ENCODE results near the gene CDC20.

The CDC20 gene

DNA sequence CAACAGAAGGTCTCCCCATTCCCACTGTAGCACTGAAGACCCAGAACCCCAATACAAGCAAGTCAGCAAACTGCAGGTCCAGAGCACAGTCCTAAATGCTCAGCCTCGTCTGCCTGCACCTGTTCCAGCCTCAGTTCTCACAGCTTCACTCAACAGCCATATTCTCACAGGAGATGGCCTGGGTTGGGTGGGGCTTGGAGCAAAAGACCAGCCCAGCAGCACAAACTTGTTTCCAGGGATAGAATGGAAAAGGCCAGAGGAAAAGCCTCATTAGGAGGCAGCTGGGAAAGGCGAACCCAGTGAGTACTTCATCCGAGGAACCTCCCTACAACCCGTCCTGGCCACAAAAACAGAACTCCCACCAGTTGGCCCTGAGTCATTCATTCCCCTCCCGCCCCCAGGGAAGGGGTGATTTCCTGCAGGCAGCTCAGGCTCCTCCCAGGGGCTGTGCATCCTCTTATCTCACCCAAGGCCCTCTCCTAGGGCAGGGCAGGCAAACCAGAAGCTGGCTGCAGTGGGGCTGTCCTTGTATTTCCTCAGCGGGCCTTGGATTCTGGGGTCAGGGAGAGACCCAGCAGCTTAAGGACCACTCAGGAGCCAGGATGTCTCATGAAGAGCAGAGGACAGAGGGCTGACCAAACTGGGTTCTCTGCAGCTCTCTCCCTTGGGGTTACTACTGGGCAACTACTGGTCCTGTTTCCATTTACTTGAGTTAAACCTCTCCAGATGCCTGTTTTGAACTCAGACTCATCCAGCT lies 28.6 kb upstream of the CDC20 start:
- DNase-seq = no peak

DNA sequence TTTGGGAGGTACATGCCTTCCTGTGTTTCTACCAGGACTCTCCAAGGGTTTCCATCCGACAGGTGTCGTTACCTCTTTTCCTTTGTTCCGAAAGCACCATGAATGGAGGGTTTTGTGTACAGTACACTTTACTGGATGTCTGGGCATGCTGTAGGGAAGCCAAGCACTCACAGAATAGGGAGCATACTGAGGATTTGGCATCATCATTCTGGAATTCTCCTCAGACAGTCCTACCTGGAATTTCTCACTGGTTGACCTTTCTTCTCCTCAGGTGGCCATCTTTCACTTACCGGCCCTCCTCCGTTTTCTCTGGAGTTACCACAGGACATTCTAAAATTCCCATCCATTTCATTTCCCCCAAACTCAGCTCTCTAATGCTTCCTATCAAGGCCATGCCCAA lies 27.1 kb upstream of the CDC20 start:
- DNase-seq = no peak

DNA sequence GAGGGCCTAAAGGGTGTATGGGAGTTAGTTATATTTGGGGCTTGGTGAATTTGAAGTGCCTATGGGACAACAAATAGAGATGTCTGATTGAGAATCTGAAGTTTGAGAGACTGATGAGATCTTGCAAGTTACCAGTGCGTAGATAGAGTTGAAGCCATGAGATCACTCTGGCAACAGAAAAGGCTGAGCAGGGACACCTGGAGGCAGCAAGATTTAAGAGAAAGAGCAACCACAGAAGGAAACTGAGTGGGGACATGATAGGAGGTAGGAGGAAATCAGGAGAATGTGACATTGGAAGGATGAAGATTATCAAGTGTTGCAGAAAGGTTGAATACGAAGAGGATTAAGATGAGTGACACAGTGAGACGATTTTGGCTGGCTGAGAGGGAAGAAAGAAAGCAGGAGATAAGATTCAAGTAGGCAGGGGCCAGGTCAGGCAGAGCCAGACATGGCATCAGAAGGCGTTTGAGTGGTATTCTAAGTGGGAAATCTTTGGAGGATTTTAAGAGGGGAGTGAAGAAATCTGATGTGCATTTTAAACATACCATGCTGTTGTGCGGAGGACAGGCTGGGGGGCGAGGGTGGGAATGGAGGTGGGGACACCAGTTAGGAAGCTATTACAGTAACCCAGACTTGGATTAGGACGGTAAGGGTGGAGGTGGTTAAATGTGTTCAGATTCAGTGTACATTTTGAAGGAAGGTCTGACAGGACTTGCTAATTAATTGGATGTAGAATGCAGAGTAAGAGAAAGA lies 24.2 kb upstream of the CDC20 start:
- DNase-seq = no peak

DNA sequence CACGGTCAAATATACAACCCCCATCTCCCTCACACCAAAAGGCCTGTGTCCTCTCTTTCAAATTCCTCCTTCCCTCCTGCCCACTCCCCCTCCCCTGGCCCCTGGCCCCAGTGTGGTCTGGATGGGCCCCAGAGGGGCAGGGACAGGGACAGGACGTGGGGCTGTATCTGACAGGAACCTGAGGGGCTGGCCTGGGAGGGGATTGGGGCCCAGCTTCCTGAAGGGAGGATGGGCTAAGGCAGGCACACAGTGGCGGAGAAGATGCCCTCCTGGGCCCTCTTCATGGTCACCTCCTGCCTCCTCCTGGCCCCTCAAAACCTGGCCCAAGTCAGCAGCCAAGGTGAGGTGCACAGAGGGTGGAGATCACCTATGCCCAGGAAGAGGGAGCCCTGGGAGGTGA lies 21.2 kb upstream of the CDC20 start, which contains the start of gene MPL:
MPL (plus strand) TSS at position 231 of the 400 bp plus-strand sequence; CDS start at position 262, 31 bp downstream.
- DNase-seq = no peak

DNA sequence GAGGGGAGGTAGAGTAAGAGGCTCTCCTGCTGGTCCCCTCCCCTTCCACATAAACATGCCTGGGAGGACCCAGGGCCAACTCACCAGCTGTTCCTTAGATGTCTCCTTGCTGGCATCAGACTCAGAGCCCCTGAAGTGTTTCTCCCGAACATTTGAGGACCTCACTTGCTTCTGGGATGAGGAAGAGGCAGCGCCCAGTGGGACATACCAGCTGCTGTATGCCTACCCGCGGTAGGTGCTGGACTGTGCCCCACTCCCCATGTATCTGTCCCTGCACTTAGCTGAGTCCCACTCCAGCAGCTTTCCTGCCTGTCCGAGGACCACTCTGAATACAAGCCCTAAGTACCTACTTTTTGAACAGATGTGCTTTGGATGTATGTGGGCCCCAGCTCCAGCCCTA lies 20.8 kb upstream of the CDC20 start:
- DNase-seq = no peak

DNA sequence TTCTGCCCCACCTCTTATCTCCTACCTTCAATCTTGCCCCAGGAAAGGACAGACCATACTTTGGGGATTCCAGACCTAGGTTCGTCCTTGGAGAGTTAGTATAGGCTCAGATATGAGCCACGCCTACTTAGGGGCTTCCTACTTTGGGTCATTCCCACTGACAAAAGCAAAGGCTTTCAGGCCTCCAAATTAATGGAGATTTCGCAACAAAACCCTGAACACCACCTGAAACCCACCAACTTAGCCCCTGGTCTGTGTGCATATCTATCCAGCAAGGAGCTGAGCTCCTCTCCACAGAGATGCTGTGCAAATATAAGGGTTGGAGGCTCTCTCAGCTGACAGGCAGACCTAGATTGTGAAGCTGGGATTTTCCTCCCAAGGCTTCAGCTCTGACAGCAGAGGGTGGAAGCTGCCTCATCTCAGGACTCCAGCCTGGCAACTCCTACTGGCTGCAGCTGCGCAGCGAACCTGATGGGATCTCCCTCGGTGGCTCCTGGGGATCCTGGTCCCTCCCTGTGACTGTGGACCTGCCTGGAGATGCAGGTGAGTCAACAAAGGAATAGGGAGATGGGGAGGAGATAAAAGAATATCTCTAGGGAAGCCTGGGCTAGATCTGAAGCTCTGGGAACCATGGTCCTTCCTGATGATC lies 19.1 kb upstream of the CDC20 start:
- no peak for DNase-seq

DNA sequence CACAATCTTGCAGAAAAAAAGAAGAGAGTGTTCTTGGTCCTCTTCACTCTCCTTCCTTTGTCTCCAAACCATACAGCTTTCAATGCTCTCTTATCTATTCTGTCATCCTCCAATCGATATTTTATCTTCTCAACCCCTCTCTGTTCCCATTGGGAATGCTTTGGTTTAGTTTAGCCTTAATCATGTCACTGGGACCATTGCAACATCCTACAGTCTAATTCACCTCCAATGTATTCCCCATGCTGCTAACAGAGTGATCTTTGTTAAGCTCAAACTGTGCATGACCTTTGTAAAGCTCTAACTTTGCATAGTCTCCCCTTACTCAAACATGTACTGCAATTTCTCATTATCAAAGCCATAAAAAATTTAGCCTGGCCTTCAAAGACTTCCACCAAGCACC lies 18.2 kb upstream of the CDC20 start:
- no peak for DNase-seq

DNA sequence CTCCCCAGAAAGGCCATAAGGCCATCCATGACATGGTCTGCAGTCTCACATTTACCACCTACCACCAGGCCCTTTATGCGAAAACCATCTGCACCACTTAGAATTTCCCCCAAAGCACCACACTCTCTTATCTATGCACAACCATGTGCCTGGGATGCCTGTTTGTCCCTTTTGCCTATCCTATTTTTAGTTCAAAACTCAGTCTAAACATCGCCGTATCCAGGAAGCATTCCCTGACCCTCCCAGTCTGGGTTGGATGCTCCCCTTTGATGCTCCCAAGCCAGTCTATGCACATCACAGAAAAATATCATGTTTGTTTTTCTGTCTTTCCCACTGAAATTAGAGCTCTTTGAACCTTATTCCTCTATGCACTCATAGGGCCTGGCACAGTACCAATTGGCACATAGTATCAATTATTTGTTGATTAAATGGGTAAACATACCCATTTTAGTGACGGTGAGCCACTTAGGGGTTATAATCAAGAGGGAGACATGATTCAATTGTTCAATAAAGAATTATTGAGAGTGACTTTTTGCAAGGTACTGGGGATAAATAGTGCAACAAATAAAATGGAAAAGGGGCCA lies 14.4 kb upstream of the CDC20 start:
- DNase-seq = no peak

DNA sequence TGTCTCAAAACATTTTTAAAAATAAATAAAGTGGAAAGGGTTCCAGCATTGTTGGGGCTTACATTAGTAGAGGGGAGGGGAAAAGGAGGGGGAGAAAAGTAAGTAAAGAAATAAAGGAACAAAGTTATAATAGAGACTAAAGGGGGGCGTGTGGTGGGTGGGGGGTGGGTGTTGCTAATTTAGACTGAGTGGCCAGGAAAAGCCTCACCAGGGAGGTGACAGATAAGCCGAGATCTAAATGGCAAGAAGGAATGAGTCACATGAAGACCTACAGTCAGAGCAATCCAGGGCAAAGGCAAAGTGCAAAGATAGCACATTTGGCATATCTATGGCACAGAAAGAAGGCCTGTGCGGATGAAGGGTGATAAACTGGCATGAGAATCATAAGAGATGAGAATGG lies 13.7 kb upstream of the CDC20 start:
- no peak for DNase-seq

DNA sequence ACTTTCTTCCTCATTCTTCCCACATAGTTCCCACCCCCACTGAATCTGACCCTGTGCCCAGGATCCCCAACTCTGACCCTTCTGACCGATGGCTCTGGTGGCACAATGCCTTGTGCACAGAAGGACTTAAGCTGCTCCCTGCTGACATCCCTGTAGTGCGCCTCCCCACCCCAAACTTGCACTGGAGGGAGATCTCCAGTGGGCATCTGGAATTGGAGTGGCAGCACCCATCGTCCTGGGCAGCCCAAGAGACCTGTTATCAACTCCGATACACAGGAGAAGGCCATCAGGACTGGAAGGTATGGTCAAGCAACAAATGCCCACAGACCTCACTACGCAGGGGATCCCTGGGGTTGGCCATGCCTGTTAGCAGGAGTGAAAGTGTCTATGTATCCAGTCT lies 12.1 kb upstream of the CDC20 start:
- DNase-seq = no peak

DNA sequence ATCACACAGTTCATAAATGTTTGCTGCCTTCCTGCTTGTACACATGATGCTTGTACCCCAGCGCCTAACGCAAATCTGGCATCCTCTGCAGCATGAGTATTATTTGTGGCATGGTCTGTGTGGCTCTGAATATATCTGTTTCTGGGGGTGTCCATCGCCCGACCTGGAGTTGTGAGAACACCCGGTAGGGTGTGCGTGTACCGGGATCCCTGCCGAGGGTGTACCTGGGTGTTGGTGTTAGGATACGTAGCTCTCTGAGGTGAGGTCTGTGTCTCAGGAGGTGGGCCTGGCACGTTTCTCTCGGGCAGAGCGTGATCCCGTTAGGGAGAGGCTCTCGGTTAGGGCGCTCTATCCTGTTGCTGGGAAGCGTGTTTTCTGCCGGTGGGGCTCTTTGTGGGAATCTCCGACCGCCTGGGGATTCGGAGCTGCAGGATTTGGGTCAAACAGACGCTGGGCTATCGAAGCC lies 10.4 kb upstream of the CDC20 start:
- DNase-seq = peak; percentile 44

DNA sequence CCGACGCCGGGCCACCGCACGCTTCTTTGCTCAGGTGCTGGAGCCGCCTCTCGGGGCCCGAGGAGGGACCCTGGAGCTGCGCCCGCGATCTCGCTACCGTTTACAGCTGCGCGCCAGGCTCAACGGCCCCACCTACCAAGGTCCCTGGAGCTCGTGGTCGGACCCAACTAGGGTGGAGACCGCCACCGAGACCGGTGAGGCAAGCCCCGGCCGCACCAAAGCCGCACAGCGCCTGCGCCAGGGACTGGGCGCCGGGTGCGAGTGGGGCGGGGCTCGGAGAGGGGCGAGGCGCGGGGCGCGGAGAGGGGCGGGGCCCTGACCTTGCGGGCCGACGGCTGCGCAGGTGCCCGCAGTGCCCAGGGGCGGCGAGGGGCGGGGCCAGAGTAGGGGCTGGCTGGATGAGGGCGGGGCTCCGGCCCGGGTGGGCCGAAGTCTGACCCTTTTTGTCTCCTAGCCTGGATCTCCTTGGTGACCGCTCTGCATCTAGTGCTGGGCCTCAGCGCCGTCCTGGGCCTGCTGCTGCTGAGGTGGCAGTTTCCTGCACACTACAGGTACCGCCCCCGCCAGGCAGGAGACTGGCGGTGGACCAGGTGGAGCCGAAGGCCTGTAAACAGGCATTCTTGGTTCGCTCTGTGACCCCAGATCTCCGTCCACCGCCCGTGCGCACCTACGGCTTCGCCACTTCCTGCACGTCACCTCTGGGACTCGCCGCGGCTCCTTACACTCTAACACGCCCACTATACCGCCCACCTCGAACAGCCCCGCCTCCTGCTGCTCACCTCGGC lies 9.8 kb upstream of the CDC20 start:
- DNase-seq = peak; percentile 63

DNA sequence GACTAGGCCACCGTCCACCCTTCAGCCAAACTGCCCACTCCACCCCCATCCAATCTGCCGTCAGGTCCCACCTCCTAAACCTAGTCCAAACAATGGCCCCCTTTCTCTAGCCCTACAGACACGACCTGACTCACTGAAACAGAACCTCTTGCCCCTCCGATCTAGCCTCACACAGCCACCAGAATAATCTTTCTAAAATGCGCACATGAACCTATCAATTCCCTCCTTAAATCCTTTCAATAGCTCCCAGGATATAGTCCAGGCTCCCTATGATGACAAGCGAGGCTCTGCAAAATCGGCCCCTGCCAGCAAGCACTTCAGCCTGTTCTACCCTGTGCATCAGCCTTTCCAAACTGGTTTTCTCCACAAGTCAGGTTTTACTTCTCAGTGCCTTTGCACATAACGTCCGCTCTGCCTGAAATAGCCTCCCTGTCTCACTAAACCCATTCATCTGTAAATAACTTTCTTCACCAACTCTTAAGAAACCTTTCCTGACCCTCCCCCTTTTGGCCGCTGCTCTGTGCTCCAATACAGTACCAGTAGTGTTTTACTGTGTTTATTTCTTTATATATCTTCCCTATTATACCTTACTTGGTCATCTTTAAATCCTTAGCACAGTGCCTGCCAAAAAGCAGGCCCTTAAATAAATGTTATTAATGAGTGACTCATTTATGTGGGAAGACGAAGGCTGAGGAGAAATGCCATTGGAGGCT lies 9.0 kb upstream of the CDC20 start:
- DNase-seq = no peak

DNA sequence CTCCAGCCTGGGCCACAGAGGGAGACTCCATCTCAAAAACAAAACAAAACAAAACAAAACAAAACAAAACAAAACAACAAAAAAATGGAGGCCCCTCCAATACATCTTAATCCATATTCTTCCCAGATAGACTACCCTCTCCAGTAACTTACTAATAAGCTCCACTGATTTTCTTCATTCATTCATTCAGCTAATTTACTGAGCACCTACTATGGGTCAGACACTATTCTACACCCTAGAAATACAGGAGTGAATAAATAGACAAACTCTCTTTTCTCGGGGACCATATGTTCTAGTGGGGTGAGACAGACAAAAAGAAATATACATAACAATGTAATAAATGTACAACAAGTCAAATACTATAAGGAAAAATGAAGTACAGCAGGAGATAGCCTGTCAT lies 7.8 kb upstream of the CDC20 start:
- DNase-seq = no peak

DNA sequence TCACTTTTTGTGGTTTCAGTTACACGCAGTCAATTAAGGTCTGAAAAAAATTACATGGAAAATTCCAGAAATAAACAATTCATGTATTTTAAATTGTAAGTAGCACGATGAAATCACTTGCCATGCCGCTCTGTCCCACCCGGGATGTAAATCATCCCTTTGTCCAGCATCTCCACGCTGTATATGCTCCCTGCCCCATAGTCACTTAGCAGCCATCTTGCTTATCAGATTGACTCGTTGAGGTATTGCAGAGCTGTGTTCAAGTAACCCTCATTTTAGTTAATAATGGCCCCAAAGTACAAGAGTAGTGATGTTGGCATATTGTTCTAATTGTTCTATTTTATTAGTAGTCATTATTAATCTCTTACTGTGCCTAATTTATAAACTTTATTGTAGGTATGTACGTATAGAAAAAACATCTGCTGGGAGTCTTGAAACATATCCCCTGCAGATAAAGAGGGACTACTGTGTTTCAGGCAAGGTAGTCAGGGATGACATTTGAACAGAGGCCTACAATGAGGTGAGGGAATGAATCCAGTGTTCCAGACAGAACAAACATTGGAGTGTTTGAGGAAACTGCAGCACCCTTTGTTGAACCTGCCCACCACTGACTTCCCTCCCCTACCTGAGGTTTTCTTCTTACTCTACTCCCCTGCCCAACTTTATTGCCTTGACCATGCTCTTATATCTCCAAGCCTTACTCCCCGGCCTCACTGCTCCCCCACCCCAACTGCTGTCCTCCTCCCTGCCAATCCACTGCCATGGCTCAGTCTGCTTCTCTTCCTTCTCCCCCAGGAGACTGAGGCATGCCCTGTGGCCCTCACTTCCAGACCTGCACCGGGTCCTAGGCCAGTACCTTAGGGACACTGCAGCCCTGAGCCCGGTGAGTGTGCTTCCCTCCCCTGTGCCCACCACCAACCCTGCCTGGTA lies 7.1 kb upstream of the CDC20 start:
- DNase-seq = no peak

DNA sequence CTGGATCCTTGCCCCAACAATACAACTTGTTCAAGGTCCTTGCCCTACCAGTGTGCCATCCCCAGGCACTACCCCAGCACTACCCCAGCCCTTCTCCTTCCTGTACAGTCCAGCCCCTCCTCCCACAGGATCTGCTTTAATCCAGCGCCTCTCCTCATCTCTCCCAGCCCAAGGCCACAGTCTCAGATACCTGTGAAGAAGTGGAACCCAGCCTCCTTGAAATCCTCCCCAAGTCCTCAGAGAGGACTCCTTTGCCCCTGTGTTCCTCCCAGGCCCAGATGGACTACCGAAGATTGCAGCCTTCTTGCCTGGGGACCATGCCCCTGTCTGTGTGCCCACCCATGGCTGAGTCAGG lies 6.5 kb upstream of the CDC20 start:
- DNase-seq = no peak

DNA sequence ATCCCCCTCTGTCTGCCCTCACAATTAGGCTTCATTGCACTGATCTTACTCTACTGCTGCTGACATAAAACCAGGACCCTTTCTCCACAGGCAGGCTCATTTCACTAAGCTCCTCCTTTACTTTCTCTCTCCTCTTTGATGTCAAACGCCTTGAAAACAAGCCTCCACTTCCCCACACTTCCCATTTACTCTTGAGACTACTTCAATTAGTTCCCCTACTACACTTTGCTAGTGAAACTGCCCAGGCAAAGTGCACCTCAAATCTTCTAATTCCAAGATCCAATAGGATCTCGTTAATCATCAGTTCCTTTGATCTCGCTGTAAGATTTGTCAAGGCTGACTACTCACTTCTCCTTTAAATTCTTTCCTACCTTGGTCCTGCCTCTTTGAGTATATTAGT lies 5.9 kb upstream of the CDC20 start:
- DNase-seq = no peak

DNA sequence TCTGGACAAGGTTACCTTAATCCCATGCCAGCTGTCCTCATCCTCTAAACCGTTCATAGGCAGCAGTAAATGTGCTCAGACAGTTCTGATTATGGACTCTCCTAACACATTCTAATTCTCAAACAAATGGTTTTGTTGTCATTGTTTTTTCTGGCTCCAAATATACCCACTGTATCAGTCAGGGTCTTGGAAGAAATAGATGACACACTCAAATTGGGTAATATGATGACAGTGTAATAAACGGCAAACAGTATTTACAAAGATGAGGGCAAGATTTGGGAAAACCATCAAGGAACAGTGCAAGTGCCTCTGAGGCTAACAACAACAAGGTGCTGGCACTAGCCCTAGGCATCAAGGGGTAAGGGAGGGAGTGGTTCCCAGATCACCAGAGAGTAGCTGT lies 4.3 kb upstream of the CDC20 start:
- DNase-seq = no peak

DNA sequence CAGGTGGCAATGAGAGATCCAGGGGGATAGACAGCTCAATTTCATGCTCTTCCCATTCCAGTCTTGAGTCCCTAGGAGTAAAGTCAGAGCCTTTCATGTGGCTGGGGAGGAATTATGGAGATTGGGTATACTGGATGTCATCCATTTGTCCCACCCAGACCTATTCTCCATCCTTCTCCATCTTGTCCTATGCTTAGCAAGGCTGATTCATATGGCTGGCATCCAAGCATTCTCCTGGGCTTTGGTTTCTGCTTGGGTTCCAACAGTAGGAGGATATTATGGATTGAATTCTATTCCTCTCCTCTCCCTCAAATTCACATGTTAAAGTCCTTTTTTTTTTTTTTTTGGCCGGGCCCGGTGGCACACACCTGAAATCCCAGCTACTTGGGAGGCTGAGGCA lies 3.8 kb upstream of the CDC20 start:
- no peak for DNase-seq

DNA sequence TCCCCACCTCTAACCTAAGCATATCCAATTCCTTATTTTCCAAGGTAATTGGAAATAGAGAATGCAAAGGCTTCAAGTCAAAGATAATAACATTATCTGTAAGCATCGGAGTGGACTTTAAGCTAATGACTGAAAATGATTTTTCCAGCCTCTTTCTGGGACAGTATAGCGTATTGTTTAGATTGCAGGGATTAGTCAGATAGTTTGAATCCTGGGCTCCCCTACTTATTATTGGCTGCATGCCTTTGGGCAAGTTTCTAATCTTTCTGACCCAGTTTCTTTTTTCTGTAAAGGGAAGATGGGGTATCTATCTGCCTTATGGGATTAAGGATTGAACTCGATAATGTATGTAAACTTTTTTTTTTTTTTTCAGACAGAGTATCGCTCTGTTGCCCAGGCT lies 1.5 kb upstream of the CDC20 start:
- DNase-seq = no peak

Measured in NCI-H1436 treated with DMSO at 0.1 percent for 48 hours (cell line).